H54 (cell line): Measurements from ENCODE around the gene STON2.
"Not testable (repeated sequence)": the region's sequence is repeated elsewhere in the genome, so short reads cannot be mapped to it uniquely, and the experiment has no call there.

ENCODE experiments used
- DNase-seq: peaks from one replicate; pipeline ENCODE4 v3.0.0; 2011; ENCODE audit warnings: low spot score, mixed read lengths; ENCODE audit not compliant: insufficient read length
- FAIRE-seq: peaks from 3 replicates; lab custom pipeline; 2011; peaks lifted over from hg19 to GRCh38; lab: Jason Lieb, UNC
- POLR2A ChIP-seq: IDR thresholded peaks from 2 replicates; pipeline ENCODE4 v1.6.1; 2011; ENCODE audit warnings: low read depth, mild to moderate bottlenecking, low read length

The STON2 gene

GRCh38 chr14:81256289-81256960 lies 143.7 kb downstream of the STON2 start:
- DNase-seq (no peak), FAIRE-seq (no peak)
- TF ChIP-seq POLR2A: no peak

DNA sequence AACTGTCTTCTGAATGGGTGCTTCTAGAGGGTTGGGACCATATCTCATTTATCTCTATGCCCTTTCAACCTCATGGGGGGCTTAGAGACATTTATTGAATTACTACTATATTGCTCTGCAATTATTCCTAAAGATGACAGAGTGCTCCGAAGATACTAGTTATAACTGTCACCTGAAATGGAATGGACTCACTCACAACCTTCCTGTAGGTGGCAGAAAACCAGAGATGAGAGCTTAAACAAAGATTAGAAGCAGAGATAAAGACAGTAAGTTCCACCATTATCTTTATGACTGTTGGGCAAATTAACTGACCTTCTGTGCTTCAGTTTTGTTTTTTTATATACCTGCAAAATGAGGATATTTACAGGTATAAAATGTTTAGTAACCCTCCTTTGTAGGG lies 147.8 kb downstream of the STON2 start:
- TF ChIP-seq POLR2A: no peak
- DNase-seq (no peak), FAIRE-seq (no peak)

GRCh38 chr14:81247271-81247766 lies 152.8 kb downstream of the STON2 start:
- FAIRE-seq: no peak
- no peak for DNase-seq
- no peak for TF ChIP-seq POLR2A

DNA sequence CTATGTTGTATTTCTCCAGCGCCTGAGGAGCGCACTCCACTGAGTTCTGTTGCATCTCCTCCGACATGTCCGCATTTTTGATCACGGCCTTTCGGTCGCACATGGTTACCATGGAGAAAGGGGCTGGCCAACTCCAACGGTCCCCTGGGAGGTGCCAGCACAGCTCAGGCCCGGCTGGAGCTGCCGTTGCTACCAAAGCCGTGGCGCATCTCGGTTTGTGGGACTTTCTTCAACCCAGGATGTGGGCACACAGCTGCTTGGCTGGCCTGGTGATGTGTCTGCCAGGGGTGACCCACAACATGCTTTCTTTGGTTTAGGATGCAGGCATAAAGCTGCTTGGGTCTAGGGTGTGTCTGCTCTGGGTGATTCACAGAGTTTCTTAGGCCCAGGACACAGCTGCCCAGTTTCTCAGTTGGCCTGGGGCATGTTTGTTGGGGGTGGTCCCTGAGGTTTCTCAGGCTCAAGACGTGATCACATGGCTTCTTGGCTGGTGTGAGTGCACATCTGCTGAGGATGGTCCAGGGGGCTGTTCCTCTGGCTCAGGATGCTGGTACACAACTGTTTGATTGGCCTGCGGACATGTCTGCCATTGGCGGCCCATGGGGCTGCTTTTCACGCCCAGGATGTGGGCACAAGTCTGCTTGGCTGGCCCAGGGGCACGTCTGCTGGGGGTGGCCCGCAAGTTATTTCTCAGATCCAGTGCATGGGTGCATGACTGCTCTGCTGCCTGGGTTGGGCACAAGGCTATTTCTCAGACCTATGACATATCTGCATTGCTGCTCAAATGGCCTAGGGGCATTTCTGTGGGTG lies 153.5 kb downstream of the STON2 start:
- TF ChIP-seq POLR2A: no peak
- no peak for FAIRE-seq
- no peak for DNase-seq

DNA sequence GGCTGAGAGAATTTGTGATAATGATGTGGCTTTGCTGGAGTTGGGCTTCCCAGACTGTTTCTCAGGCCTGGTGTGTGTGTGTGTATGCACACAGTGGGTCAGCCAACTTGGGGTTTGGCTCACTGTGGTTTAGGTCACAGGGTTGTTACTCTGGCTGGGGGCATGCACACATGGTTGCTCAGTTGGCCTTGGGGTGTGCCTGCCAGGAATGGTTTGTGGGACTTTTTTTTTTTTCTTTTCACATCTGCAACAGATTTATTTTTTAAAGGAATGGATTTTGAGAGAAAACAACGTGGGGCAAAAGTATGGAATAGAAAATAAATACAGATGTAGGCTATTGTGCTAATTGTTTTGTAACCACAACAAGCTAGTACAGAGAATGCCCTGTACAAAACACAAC lies 154.4 kb downstream of the STON2 start:
- FAIRE-seq: no peak

GRCh38 chr14:81244431-81244830 lies 155.7 kb downstream of the STON2 start:
- DNase-seq, FAIRE-seq: not testable (repeated sequence)

More for the DNA sequence above, 154.4 kb downstream of the STON2 start:
- no peak for DNase-seq
- no peak for TF ChIP-seq POLR2A

GRCh38 chr14:81243499-81243898 lies 156.6 kb downstream of the STON2 start:
- FAIRE-seq (no peak), DNase-seq (no peak)
- no peak for TF ChIP-seq POLR2A

- not testable (repeated sequence) for FAIRE-seq, DNase-seq
These were observed 163.3 kb downstream of the STON2 start for GRCh38 chr14:81236849-81237248.

- FAIRE-seq (no peak), DNase-seq (no peak)
- no peak for TF ChIP-seq POLR2A
These were observed 164.0 kb downstream of the STON2 start for GRCh38 chr14:81236138-81236537.

GRCh38 chr14:81235096-81235495 lies 165.0 kb downstream of the STON2 start:
- no peak for FAIRE-seq
- TF ChIP-seq POLR2A: no peak
- no peak for DNase-seq

DNA sequence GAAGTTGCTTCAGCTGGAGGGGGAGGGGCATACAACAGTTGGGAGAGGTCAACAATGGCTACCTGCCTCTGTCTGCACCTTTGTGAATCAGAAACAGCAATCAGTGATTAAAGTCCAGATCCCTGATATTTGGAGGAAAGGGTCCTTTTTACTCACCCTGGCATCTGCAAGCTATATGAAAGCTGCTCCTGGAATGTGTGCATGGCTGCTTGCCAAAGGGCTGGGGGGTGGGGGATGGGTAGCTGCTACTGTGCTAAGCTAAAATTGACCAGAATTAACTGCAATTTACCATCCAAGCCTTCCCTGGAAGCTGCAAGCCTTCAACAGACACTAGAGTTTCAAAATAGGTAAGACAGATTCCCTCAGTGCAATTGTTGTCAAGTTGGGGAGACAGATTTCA lies 165.8 kb downstream of the STON2 start:
- no peak for DNase-seq
- no peak for FAIRE-seq
- no peak for TF ChIP-seq POLR2A

GRCh38 chr14:81233615-81234014 lies 166.5 kb downstream of the STON2 start:
- no peak for FAIRE-seq
- TF ChIP-seq POLR2A: no peak
- DNase-seq: no peak

- FAIRE-seq (no peak), DNase-seq (no peak)
- no peak for TF ChIP-seq POLR2A
These were observed 168.6 kb downstream of the STON2 start for GRCh38 chr14:81231540-81231939.

GRCh38 chr14:81224222-81224621 lies 175.9 kb downstream of the STON2 start:
- TF ChIP-seq POLR2A: no peak
- DNase-seq: no peak
- FAIRE-seq: no peak

DNA sequence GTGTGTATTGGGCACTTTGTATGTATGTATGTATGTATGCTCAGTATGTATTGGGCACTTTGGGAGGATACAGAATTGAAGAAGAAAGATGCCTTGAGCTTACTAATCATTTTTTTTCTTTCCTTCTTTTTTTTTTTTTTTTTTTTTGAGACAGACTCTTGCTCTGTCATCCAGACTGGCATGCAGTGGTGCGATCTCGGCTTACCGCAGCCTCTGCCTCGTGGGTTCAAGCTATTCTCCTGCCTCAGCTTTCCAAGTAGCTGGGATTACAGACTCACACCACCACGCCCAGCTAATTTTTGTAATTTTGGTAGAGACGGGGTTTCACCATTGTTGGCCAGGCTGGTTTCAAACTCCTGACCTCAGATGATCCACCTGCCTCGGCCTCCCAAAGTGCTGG lies 176.3 kb downstream of the STON2 start:
- FAIRE-seq, DNase-seq: not testable (repeated sequence)
